SHP77 (cell line): ENCODE results near the gene PTPRG.

ENCODE experiments used
- DNase-seq, 2 experiments: peaks; one replicate each; lab custom pipeline; 2025; lab: John Stamatoyannopoulos, UW

PTPRG gene

GRCh38 chr3:62117903-62118548 is 556.7 kb downstream of the PTPRG start:
- no peak for DNase-seq

DNA sequence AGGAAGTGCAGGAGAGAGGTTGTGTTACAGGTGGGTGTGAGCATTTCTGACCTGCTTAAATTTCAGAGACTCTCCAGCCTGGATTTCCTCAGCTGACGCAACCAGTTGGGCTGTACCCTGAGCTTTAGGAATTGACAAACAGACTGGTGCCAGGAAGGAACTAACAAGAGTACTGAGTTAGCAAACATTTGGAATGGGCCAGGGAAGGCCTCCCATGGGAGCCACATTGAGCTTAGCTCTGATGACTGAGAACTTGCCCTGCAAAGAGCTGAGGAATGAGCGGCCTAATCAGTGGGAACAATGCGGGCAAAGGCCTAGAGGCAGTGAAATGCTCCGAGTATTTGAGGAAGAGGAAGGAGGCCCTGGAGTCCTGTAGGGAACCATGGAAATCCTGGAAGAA is 557.8 kb downstream of the PTPRG start:
- DNase-seq, result no peak

GRCh38 chr3:62122819-62123218 is 561.4 kb downstream of the PTPRG start:
- DNase-seq, result no peak

- DNase-seq, result no peak
These were observed 564.0 kb downstream of the PTPRG start for GRCh38 chr3:62125380-62125779.

DNA sequence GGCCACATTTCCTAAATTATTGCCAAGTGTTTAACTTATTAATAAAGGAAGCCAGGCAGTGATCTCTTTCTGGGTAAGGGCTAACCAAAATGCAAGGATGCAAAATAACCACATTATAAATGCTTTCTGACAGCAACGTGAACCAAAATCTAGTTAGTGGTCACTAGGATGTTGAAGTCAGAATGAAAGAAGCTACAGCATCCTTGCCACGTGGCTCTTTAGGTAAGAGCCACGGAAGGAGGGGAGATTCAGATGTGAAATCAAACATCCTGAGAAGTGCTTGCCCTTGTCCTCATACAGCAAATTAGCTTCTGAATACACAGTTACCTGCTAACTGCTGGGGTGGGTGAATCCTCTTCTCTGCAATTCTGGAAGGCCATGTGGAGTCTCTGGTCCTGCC is 565.7 kb downstream of the PTPRG start:
- no peak for DNase-seq

- DNase-seq, result no peak
These were observed 566.7 kb downstream of the PTPRG start for GRCh38 chr3:62128051-62128450.

GRCh38 chr3:62128681-62129080 is 567.3 kb downstream of the PTPRG start:
- DNase-seq, result no peak

DNA sequence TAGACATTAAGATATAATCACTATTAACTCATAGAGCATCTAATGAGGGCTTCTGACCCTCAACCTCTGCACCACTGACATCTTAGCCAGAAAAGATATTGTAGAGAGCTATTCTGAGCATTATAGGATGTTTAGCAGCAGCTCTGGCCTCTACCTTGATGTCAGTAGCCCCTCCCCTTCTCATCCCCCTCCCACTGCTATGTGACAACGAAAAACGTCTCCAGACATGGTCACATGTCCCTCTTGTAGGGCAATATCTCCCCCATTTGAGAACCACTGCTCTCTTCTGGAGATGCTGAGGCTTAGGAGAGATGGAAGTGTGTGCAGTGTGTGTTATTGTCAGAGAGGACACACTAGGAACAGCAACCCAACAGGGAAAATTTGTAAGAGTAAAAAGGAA is 569.7 kb downstream of the PTPRG start:
- DNase-seq, result no peak

- DNase-seq, result no peak
These were observed 570.2 kb downstream of the PTPRG start for GRCh38 chr3:62131620-62132019.

- no peak for DNase-seq
These were observed 570.7 kb downstream of the PTPRG start for GRCh38 chr3:62132027-62132602.

GRCh38 chr3:62133015-62133414 is 571.6 kb downstream of the PTPRG start:
- DNase-seq, result no peak

- DNase-seq, result no peak
These were observed 572.7 kb downstream of the PTPRG start for GRCh38 chr3:62134061-62134496.

DNA sequence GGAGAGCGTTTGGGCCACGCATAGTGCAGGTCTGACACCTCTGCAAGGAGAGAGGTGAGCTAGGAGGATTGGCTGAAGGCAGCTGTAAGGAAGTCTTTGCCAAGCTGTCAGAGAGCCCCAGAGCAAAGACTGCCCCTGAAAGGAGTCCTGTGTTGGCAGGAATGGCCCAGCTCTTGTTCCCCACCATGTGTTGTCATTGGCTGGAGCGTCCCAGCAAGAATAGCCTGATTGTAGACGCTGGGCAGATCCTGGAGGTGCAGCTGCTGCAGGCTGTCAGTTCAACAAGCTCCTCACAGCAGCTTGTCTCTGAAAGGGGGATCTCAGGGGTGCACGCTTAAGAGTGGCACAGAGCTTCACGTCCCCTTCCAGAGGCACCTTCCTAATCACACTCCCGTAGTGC is 574.4 kb downstream of the PTPRG start:
- DNase-seq, result no peak

DNA sequence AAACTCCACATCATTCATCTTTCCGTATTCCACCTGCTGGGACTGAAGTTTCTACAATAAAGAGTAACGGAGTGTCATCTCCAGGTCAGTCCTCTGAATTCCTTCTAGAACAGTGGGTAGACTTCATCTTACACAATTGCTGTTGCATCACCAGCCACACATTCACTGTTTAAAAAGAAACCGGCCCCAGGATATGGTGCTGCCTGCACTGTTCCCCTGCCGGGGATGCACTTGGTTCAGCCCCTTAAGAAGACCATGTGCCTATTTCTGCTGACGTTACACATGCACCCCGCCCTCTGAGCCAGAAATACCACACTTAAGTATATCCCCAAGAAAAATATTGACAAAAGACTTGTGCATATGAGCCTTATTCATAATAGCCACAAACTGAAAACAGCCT is 578.6 kb downstream of the PTPRG start:
- DNase-seq, result no peak

DNA sequence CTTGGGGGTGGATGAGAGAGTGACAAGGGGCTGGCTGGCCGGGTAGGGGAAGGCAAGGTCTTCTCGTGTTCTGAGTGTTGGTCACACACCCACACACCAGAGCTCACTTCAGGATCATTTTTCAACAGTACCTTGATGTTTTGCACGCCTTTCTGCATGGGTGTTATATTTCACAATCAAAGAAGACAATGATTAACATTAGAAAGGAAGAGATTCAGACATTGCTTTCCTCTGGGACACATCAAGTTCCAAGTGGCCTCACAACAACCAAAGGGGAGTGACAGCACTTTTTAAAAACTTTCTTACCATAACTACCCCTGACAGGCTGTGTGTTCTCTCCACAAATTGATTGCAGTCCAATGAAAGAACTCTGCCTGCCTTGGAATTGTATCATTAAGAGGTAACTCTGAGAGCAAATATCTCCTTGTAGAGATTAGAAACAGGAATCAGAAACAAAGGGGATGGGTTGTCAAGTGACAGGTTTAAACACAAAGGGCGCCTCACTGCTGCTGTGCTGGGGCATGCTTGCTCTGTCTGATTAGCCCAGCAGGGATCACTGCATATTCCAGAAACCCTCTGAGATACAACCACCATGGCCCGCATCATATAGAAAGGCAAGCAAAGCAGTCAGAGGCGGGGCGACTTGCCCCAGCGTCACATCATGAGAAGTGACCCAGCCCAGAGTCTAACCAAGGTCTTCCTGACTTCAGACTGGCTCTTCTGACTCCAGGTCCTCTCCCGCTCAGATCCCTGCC is 581.1 kb downstream of the PTPRG start:
- DNase-seq, result no peak

DNA sequence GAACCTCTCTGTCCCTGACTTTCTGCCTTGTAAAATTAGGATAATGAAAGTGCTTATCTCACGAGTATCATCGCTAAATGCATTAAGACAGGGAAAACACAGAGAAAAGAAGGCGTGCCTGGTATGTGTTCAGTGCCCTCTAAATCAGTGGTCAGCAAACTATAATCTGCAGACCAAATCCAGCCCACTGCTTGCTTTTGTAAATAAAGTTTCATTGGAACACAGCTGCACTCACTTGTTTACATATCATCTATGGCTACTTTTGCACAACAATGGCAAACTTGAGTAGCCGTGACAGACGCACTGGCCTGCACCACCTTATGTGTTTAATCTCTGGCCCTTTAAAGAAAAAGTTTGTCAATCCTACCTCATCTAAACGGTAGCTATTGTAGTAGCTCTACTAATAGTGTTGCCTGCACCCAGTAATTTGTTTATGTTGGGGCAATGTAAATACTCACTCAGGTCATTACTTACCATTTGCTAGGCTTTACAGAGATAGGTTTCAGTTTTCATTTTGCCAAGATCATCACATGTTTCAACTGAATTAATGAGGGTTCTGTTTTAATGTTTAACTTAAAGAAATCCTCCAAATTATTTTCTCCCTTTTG is 582.6 kb downstream of the PTPRG start:
- no peak for DNase-seq

GRCh38 chr3:62144482-62144881 is 583.1 kb downstream of the PTPRG start:
- DNase-seq, result no peak

DNA sequence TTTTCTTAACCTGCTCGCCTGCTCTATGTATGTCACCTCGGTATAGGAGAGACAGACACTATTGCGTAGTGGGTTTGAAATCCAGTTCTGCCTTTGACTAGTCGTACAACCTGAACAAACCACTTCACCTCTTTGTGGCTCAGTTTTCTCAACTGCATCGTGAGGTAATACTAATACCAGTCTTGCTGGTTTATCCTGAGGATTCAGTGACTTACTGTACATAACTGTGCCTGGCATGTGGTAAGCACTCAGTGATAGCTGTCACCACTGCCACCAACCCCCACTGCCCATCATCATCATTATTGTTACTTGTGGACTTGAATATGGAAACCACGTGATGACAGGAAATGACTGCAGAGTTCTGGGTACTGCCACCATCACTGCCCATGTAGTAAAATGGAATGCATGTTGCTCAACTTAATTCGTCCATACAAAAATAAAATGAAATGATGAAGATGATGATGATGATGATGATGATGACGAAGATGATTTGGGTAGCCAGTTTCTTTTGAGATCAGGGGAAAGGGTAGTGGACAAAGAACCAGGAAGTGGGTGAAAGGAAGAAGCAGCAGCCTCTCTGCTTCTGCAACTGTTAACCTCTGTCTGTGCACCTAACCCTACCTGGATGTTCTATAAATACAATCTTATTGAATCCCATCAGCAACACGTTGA is 583.9 kb downstream of the PTPRG start:
- DNase-seq, result no peak

GRCh38 chr3:62149539-62149938 is 588.2 kb downstream of the PTPRG start:
- no peak for DNase-seq

GRCh38 chr3:62149962-62150361 is 588.6 kb downstream of the PTPRG start:
- no peak for DNase-seq

GRCh38 chr3:62151591-62151990 is 590.2 kb downstream of the PTPRG start:
- no peak for DNase-seq

DNA sequence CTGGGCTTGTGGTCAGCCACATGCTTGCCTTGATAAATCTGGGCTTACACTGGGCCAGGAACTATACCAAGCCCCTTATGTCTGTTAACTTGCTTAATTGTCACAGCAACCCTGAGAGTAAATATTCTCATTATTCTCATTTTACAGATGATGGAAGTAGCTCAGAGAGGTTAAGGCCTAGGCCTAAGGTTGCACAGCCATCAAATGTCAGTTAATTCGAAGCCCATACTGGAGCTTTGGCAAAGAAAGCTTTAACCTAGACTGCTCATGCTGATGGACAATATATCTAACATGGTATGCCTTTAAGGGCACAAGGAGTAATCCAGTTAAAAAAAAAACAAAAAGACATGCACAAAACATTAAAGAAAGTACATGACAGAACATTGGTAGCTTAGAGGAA is 591.9 kb downstream of the PTPRG start:
- no peak for DNase-seq
